DMS 273 (cell line): ENCODE measurements around the gene DDB1.

Source experiments
- DNase-seq: peaks from one replicate; lab custom pipeline; 2025; ENCODE audit not compliant: unreplicated experiment; lab: John Stamatoyannopoulos, UW

Gene DDB1

DNA sequence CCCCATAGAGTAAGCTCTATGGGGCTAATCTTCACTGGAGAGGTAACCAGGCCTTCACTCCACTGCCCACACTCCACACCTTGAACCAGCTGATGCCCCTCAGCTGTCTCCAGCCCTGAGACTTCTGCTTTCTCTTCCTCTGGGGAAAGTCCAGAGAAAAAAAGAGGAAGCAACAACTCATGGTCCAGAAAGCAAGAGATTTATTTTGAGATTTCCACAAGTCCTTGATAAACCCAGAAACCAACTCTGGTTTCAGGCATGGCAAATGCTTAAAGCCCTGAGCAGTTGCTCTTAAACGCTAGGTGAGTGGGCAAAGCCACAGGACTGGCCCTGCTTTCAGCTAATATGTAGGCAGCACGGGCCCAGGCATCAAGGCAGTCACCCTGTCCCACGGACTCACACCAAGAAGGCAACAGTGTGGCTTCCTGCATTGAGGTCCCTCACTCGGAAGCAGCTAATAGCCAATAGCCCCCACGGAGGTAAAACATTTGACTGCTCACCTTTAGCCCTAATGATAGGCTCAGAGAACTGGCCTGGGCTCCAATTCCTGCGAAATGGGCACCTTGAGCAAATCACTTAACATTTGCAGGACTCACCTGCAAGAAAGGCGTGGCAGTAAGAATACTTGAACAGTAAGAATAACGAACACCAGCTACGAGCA is 24.5 kb upstream of the DDB1 start:
- DNase-seq, result no peak

DNA sequence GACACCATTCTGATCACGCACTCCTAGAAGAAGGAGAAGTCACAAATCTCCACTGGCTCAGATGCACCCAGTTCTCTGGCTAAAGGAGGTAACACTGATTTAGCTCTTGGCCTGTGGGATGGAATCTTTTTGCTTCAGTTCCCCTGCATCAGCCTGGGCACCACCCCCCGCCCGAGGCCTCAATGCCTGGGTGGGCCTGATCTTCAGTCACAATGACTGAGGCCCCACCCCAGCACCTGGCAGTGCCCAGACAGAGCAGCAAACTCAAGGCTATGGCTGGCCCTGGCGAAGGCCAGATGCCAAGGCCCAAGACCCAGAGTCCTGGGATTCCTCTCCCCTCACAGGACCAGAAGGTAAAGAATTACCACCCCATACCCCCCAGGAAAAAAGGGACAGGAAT is 23.8 kb upstream of the DDB1 start:
- DNase-seq, result no peak

DNA sequence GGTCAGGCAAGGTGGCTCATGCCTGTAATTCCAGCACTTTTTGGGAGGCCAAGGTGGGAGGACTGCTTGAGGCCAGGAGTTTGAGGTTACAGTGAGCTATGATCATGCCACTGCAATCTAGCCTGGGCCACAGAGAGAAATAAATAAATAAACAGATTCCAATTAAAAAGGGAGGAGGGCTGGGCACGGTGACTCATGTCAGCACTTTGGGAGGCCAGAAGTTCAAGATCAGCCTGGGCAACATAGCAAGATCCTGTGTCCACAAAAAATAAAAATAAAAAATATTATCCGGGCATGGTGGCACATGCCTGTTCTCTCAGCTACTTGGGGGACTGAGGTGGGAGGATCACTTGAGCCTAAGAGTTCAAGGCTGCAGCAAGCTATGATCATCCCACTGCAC is 21.3 kb upstream of the DDB1 start:
- no peak for DNase-seq

DNA sequence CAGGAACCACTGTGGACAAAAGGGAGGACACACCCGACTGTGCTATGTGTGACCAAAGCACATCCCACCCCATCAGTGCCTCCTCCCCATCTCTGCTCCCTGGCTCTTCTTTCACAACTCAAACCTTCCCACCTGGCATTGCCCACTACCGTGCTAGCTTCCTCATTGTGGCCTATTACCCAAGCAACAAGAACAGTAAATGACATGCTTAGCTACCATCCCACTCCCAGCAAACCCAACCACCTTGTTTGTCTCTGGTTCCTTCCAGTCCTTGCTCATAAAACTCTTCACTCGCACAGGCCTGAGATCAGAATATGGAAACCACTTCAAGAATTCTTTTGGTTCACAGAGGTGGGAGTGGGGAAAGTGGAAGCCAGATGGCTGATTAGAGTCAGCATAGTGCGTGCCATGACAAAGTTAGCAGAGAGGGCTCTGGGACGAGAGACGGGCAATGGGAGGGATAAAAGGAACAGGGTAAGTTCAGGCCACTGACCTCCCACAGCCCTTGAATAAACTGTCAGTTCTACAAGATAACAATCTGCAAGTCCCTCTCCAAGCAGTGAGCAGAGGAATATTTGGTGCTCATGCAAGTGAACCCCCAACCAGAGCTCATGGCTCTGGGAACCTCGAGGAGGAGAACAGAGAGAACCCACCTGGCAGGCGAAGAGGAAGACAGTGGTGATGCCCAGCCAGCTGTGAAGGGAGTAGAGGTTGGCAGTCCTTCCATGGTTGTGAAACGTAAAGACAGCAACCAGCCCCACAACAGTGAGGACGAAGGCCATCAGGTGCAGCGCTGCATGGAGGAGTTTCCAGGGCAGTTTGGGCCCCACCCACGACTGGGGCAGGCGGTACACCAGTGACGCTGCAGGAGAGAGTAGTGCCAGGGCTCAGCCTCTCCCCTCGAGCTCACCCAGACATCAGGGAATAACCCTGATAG is 20.5 kb upstream of the DDB1 start:
- DNase-seq, result no peak

DNA sequence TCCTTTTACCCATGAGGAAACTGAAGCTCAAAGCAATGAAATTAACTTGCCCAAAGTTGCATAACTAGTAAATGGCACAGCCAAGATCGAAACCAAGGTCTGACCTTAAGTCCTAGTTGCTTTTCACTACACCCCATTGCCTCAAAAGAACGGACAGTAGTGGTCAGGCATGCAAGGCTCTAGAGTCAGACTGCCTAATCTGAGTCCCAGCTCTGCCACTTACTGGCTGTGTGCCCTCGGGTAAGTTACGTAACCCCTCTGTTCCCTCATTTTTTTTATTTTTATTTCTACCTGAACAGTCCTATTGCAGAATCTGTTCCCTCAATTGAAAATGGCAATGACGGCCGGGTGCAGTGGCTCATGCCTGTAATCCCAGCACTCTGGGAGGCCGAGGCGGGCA is 19.1 kb upstream of the DDB1 start:
- no peak for DNase-seq

DNA sequence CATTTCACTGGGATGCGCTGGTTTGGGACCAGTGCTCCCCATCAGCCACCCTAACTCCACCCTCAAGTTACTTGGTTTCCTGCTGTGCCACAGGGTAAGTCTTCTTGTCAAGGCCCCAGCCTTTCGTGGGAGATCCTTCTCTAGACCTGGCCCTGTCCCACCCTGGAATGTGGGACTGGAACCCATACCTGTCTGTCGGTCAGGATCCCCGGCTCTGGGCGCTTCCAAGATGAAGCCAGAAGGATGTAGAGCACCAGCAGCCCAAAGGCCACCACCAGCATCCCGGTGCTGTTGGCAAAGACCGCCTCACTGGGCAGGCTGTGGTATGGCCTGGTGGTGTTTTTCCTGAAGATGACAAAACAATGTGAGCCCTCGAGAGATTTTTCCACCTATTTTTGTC is 17.9 kb upstream of the DDB1 start:
- no peak for DNase-seq

DNA sequence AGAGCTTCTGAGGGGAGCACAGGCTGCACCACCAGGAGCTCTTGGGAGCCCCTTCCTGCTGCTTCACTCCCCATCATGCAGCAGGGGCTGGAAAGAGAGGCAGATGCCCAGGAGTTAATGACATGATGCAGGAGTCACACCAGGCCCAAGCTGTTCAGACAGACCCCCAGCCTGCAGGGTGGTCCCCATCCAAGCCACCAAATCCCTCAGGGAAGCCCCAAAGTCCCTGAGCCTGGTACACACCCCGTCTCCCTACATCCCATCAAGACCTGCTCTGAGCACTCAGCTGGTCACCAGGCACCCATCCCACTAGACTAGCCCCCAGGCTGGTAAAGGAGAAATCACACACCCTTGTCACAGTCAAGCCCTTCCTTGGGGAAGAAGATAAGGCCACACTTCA is 17.4 kb upstream of the DDB1 start:
- DNase-seq, result no peak

DNA sequence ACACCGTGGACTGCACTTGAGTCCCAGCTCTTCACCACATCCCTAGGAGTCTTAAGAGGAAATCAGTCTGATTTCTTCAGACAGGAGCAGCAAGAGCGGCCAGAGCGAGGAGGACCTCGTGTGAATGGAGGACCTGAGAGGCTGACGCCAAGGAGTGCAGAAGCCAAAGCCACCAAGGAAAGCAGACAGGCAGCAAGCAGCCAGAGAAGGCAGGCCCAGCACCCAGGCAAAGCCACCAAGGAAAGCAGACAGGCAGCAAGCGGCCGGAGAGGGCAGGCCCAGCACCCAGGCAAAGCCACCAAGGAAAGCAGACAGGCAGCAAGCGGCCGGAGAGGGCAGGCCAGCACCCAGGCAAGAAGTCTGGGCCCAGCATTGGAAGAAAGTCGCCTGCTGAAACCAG is 17.0 kb upstream of the DDB1 start:
- DNase-seq, result no peak

DNA sequence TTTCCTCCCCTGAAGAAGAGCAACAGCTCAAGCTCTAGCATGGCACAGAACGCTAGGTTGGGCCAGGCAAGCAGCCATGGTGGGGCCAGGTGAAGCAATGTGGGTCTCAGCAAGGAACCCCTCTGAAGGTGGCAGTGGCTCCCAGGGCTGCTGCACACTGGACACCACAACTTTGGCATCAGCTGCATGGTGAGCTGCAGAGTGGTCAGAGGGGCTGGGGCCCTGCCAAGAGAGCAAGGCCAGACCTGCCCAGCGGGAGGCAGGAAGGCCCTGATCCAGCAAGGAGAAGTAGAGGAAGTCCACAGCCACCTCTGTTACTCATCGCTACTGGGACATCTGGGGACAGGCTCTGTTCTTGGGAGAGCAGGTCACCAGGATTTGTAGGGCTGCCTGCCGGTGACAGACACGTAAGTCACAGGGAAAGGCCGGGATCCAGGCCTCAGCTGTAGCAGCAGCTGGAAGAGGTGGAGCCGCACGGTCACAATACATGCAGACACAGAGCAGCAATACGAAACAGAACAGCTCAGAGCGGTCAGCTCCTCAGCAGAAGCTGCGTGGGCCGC is 16.4 kb upstream of the DDB1 start:
- DNase-seq, result no peak

DNA sequence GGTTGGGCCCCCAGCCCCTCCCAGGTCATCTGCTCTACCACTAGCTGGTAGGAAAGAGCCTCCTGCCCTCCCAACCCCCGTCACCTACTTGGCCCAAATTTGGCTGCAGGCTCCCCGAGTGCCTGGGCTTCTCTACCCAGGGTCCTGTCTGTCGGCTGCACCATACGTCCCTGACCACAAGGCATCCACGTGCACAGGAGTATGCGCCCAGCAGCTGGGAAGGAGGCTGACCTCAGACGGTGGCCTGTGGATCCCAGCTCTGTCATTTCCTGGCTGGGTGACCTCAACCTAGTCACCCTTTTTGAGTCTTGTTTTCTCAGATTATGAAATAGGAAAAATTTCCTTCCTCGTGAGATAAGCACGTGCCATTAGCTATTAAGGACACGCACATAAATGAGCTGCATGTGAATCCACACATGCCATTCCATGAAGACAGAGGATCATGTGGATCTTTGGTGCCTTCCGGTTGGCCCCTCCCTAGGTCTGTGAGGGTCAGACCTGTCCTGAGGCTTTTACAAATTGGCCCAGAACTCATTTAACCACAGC is 15.1 kb upstream of the DDB1 start:
- no peak for DNase-seq

DNA sequence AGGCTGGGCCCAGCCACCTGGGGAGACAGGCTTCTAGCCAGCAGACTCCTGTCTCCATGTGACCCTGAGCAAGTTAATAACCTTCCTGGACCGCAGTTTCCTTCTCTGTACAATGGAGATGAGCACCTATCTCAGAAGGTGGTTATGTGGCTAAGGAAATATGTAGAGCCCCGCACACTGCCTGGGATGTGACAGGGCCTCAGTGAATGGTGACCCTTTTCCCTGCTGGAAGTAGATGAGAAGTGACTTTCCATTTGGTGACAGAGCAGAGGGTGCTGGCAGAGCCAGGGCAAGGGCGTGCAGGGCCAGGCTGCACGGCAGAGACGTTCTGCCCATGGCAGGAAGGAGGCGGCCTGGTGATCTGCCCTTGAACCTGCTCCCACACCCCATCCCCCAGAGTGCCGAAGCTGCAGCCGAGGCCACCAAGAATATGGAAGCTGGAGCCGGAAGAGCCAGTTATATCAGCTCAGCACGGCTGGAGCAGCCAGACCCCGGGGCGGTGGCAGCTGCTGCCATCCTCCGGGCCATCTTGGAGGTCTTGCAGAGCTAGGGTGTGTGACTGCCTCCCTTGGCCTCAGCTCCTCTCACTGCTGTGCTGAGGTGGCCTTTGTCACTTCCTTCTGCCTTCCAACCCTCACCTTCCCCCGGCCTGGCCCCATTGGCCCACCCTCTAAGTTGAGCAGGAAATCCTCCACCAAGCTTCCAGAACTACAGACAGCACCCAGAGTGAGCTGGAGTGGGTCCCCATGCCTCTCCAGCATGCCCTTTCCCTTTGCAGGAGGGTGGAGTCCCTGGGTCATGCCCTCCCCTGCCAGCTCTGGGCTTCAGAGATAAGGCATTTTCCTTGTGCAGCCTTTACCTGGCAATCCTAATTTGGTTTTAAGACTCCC is 13.3 kb upstream of the DDB1 start:
- no peak for DNase-seq

DNA sequence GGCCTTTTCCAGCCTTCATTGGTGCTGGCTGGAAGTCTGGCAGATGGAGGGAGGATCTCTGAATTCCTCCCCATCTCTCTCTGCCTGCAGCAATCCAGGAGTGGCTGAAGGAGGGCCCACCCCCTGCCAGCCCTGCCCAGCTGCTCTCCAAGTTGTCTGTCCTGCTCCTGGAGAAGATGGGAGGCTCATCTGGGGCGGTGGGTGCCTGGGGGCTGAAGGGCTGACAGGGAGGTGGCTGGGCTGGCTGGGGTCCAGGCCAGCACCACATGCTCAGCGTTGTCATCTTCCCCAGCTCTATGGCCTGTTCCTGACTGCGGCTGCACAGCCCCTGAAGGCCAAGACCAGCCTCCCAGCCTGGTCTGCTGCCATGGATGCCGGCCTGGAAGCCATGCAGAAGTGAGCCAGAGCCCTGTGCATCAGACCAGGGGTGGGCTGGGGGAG is 12.3 kb upstream of the DDB1 start:
- peak; percentile 69 for DNase-seq

DNA sequence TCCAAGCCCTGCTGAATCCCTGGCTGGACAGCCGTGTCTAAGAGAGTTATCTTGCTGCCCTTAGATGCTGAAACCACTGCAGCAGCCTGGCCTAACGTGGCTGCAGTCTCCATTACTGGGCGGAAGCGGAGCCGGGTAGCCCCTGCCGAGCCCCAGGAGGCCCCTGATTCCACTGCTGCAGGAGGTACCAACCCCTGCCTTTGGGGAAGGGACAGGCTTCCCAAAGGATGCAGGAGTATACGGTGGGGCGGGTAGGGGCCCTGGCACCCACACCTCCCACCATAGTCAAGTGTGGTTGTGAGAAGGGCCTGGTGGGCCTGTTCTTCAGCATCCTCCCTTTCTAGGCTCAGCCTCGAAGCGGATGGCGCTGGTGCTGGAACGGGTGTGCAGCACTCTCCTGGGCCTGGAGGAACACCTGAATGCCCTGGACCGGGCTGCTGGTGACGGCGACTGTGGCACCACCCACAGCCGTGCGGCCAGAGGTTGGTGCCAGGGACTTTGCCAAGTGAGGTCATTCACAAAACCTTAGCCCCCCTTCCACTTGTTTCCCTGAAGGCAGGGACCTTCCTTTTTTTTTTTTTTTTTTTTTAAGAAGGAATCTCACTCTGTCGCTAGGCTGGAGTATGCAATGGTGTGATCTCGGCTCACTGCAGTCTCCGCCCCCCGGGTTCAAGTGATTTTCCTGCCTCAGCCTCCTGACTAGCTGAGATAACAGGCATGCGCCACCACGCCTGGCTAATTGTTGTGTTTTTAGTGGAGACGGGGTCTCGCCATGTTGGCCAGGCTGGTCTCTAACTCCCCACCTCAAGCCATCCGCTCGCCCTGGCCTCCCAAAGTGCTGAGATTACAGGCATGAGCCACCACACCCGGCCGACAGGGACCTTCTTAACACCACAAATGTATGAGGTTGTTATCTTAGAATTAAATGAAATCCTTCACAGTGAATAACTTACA is 11.2 kb upstream of the DDB1 start:
- no peak for DNase-seq

DNA sequence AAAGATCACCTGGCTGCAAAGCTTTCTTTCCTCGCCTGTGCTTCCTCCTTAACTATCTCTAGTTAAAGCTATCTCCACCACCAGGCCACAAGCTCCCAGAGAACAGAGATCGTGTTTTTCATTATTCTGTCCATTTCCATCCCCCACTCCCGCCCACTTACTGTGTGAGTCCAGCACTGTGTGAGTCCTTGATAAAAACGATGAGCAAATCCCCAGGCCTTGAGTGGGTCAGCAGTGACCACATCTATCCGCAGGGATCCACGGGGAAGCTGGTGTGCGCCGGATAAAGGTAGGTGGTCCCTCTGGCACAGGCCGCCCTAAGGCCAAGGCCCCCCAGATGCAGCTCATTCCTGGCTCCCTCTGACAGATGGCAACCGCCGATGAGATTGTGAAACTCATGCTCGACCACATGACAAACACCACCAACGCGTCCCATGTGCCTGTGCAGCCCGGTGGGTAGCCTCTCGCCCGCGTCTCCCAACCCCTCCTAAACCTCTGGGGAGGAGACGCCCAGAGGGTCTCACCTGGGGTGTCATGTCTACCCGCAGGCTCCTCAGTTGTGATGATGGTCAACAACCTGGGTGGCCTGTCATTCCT is 9.4 kb upstream of the DDB1 start:
- DNase-seq, result no peak

DNA sequence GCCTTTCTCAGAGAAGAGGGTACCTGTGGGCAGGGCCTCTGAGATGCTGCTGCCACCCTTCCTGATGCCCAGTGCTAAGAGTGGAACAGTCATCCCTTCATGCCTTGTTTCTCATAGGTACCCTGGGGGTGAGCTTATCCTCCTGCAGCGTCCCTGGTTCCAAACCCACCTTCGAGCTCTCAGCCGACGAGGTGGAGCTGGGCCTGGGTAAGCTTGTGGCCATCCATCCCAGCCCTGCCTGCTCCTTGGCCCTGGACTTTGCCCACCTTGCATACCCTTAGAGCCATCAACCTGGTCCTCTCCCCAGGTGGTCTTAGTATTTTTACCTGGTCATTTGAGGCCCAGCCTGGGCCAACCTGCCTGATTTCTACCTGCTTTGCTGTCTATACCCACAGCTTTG is 8.8 kb upstream of the DDB1 start:
- no peak for DNase-seq

DNA sequence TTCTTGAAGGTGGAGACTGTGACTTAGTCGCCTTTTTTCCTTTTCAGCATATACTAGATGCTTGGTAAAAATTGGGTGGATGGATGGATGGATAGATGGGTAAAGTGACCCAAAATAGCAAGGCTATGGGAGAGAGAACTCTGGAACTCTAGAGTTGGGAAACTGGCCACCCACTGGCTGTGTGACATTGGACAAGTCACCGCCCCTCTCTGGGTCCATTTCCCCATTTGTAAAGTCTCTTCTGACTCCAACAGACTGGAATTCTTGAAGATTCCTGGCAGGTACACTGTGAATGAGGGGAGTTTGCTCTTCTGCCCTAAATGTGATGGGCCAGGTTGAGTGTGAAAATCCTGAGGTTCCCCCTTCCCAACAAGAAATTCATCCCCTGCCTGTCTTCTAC is 8.1 kb upstream of the DDB1 start:
- DNase-seq, result no peak

DNA sequence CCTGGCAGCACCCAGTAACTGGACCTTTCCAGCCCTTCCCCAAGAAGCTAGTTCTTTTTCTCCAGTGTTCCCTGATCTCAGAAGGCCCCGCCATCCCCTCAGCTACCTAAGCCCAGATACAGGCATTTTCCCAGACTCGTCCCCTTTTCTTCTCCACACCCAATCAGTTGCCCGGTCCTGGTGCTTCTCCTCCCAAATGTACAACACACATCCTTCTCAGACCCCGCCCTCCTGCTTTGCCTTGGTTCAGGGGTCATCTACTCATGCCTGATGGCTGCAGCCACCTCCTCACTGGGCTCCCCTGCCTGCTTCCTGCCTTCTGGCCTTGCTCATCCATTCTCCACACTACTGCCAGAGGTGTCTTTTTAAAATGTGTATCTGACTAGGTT is 6.6 kb upstream of the DDB1 start:
- DNase-seq, result no peak

DNA sequence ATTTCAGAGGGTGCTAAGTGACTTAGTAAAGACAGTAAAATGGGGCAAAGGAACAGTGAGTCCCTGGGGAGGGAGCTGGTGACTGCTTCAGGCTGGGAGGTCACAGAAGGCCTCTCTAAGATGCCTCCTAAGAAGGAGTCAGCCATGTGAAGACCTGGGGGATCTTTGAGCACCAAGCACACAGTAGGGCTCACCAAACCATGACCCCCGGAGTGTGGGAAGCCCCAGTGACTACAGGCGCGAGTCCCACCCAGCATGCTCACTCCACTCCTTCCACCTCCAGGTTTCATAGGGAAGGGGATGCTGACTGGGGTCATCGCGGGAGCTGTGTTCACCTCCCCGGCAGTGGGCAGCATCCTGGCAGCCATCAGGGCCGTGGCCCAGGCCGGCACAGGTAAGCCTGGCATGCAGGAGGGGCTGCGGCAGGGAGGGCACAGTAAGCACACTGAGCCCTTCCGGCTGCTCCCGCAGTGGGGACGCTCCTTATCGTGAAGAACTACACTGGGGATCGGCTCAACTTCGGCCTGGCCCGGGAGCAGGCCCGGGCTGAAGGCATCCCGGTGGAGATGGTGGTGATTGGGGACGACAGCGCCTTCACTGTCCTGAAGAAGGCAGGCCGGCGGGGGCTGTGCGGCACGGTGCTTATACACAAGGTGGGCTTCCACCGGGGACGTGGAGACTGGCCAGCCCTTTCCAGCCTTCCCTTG is 6.0 kb upstream of the DDB1 start:
- DNase-seq, result no peak
